ENCODE data around the gene JMJD1C.

The JMJD1C gene

GRCh38 chr10:63175534-63175933 is 290.2 kb downstream of the JMJD1C start:
- no peak overlapping the region for H4K8ac ChIP-seq (ENCODE audit: low read length)
- no peak for DNase-seq
- H3K18ac ChIP-seq (ENCODE audit: low read depth in 1 of 2, low read length in 2 of 2): no peak overlapping the region
- no peak overlapping the region for H3K4ac ChIP-seq (ENCODE audit: low read depth in 1 of 2, low read length in 2 of 2)
- H3K27ac ChIP-seq (ENCODE audit: low read length, poor library complexity, severe bottlenecking): no peak overlapping the region
- H3K4me1 ChIP-seq (ENCODE audit: control insufficient read depth, insufficient read depth, low read depth, low read length): no peaks in the 10 kb centered on the region
- H2AK5ac ChIP-seq (ENCODE audit: low read length, severe bottlenecking): no peak overlapping the region
- H3K14ac ChIP-seq (ENCODE audit: low read length in 2 of 2): no peak overlapping the region
- no peak overlapping the region for H3K4me2 ChIP-seq (ENCODE audit: low read length, poor library complexity, severe bottlenecking)
- no peak overlapping the region for H2AFZ ChIP-seq (ENCODE audit: low read depth, low read length)
- H3K27me3 ChIP-seq (ENCODE audit: control insufficient read depth in 1 of 2, insufficient read depth in 1 of 2, low read length in 2 of 2): no peaks in the 10 kb centered on the region
- H3K23ac ChIP-seq (ENCODE audit: low read length in 2 of 2): no peak overlapping the region
- H3K9ac ChIP-seq (ENCODE audit: low read length): no peak overlapping the region
- H3K4me3 ChIP-seq (ENCODE audit: insufficient read depth in 1 of 2, low read depth in 1 of 2, low read length in 2 of 2): no peak overlapping the region
- no peaks in the 10 kb centered on the region for H3K9me3 ChIP-seq (ENCODE audit: control insufficient read depth, low read length)
- WGBS: no CpG with 5 or more reads among the region's 1 CpG
- H2BK120ac ChIP-seq (ENCODE audit: low read depth, low read length): no peak overlapping the region
- H3K79me1 ChIP-seq (replicated peaks; ENCODE audit: low read length, poor library complexity, severe bottlenecking): peaks cover 22% of the 10 kb centered on the region
- H2BK12ac ChIP-seq (ENCODE audit: low read length in 2 of 2): no peak overlapping the region
- H4K91ac ChIP-seq (ENCODE audit: low read length): no peak overlapping the region
- H2BK15ac ChIP-seq (ENCODE audit: low read depth, poor library complexity, severe bottlenecking): no peak overlapping the region
- H2BK5ac ChIP-seq (ENCODE audit: low read depth, low read length, poor library complexity, severe bottlenecking): no peak overlapping the region
- peaks cover 20 to 98% of the 10 kb centered on the region in 2 experiments for H3K36me3 ChIP-seq (ENCODE audit: control insufficient read depth in 1 of 2, insufficient read depth in 2 of 2, low read depth in 1 of 2, low read length in 2 of 2)

DNA sequence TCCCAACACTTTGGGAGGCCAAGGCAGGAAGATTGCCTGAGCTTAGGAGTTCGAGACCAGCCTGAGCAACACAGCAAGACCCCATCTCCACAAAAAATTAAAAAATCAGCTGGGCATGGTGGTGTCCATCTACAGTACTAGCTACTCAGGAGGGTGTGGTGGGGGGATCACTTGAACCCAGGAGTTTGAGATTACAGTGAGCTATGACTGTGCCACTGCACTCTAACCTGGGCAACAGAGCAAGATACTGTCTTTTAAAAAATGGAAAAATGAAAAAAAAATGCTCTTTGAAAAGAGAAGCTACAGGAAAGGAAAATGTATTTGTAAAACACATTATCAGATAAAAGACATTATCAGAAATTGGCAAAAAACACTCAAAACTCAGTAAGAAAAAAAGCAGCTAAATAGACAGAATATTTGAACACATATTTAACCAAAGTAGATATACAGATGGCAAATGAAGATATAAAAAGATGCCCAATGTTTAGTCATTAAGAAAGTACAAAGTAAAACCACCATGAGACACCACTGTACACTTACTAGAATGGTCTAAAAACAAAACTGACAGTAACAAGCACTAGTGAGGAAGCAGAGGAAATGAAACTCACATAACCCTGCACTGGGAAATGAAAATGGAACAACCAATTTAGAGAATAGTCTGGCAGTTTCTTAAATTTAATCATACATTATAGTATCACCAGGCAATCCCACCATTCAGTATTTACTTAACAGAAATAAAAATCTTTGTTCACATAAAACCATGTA is 292.1 kb downstream of the JMJD1C start:
- Histone ChIP-seq H3K9ac (ENCODE audit: low read length) (no peak overlapping the region), H2BK12ac (ENCODE audit: low read length in 2 of 2) (no peak overlapping the region), H2AK5ac (ENCODE audit: low read length, severe bottlenecking) (no peak overlapping the region), H3K4ac (ENCODE audit: low read depth in 1 of 2, low read length in 2 of 2) (no peak overlapping the region), H3K36me3 (ENCODE audit: control insufficient read depth in 1 of 2, insufficient read depth in 2 of 2, low read depth in 1 of 2, low read length in 2 of 2) (peaks cover 14 to 100% of the 10 kb centered on the region in 2 experiments), H4K8ac (ENCODE audit: low read length) (no peak overlapping the region), H2AFZ (ENCODE audit: low read depth, low read length) (no peak overlapping the region), H3K18ac (ENCODE audit: low read depth in 1 of 2, low read length in 2 of 2) (no peak overlapping the region), H3K14ac (ENCODE audit: low read length in 2 of 2) (no peak overlapping the region), H3K79me1 (replicated peaks; ENCODE audit: low read length, poor library complexity, severe bottlenecking) (peaks cover 20% of the 10 kb centered on the region), H3K4me3 (ENCODE audit: insufficient read depth in 1 of 2, low read depth in 1 of 2, low read length in 2 of 2) (no peak overlapping the region), H3K23ac (ENCODE audit: low read length in 2 of 2) (no peak overlapping the region), H3K27ac (ENCODE audit: low read length, poor library complexity, severe bottlenecking) (no peak overlapping the region), H2BK120ac (ENCODE audit: low read depth, low read length) (no peak overlapping the region), H3K4me2 (ENCODE audit: low read length, poor library complexity, severe bottlenecking) (no peak overlapping the region), H3K9me3 (ENCODE audit: control insufficient read depth, low read length) (no peaks in the 10 kb centered on the region), H2BK5ac (ENCODE audit: low read depth, low read length, poor library complexity, severe bottlenecking) (peak overlapping the region; percentile 31), H2BK15ac (ENCODE audit: low read depth, poor library complexity, severe bottlenecking) (no peak overlapping the region), H3K27me3 (ENCODE audit: control insufficient read depth in 1 of 2, insufficient read depth in 1 of 2, low read length in 2 of 2) (no peaks in the 10 kb centered on the region), H3K4me1 (ENCODE audit: control insufficient read depth, insufficient read depth, low read depth, low read length) (no peaks in the 10 kb centered on the region), H4K91ac (ENCODE audit: low read length) (no peak overlapping the region)
- no peak for DNase-seq
- no CpG with 5 or more reads among the region's 1 CpG for WGBS

DNA sequence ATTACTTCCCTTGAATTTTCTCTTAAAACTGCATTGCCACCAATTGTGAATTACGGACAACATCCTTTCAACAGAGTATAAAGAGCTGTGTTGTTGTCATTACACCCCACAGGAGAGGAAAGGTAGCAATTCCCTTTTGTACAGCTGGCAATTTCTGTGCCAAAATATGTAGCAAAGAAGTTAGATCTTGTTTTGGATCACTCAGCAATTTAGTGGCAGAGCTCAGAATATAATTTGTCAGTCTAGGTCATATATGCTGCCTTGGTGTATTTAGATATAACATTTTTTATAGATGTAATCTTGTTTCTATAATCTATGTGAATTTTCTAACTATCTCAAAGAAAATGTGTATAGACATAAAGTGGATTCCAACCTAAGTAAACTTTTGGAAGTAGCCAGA is 293.9 kb downstream of the JMJD1C start:
- no peak overlapping the region for H3K14ac ChIP-seq (ENCODE audit: low read length in 2 of 2)
- peaks cover 19% of the 10 kb centered on the region for H3K79me1 ChIP-seq (replicated peaks; ENCODE audit: low read length, poor library complexity, severe bottlenecking)
- no peak overlapping the region for H2AFZ ChIP-seq (ENCODE audit: low read depth, low read length)
- no peak overlapping the region for H3K4me3 ChIP-seq (ENCODE audit: insufficient read depth in 1 of 2, low read depth in 1 of 2, low read length in 2 of 2)
- H3K36me3 ChIP-seq (ENCODE audit: control insufficient read depth in 1 of 2, insufficient read depth in 2 of 2, low read depth in 1 of 2, low read length in 2 of 2): peaks cover 10 to 98% of the 10 kb centered on the region in 2 experiments
- no peak overlapping the region for H3K9ac ChIP-seq (ENCODE audit: low read length)
- DNase-seq: no peak
- H2BK15ac ChIP-seq (ENCODE audit: low read depth, poor library complexity, severe bottlenecking): no peak overlapping the region
- no peak overlapping the region for H4K91ac ChIP-seq (ENCODE audit: low read length)
- H3K4ac ChIP-seq (ENCODE audit: low read depth in 1 of 2, low read length in 2 of 2): no peak overlapping the region
- H3K9me3 ChIP-seq (ENCODE audit: control insufficient read depth, low read length): no peaks in the 10 kb centered on the region
- H2BK12ac ChIP-seq (ENCODE audit: low read length in 2 of 2): no peak overlapping the region
- no peak overlapping the region for H3K4me2 ChIP-seq (ENCODE audit: low read length, poor library complexity, severe bottlenecking)
- H2AK5ac ChIP-seq (ENCODE audit: low read length, severe bottlenecking): no peak overlapping the region
- H3K27me3 ChIP-seq (ENCODE audit: control insufficient read depth in 1 of 2, insufficient read depth in 1 of 2, low read length in 2 of 2): no peaks in the 10 kb centered on the region
- no peak overlapping the region for H3K18ac ChIP-seq (ENCODE audit: low read depth in 1 of 2, low read length in 2 of 2)
- H4K8ac ChIP-seq (ENCODE audit: low read length): no peak overlapping the region
- no peak overlapping the region for H2BK120ac ChIP-seq (ENCODE audit: low read depth, low read length)
- no peak overlapping the region for H3K27ac ChIP-seq (ENCODE audit: low read length, poor library complexity, severe bottlenecking)
- H3K23ac ChIP-seq (ENCODE audit: low read length in 2 of 2): no peak overlapping the region
- H2BK5ac ChIP-seq (ENCODE audit: low read depth, low read length, poor library complexity, severe bottlenecking): no peak overlapping the region
- H3K4me1 ChIP-seq (ENCODE audit: control insufficient read depth, insufficient read depth, low read depth, low read length): no peaks in the 10 kb centered on the region
- WGBS: 80% methylated on average over 1 of the region's 1 CpG

GRCh38 chr10:63171255-63171855 is 294.4 kb downstream of the JMJD1C start:
- Histone ChIP-seq H2BK15ac (ENCODE audit: low read depth, poor library complexity, severe bottlenecking) (no peak overlapping the region), H3K4ac (ENCODE audit: low read depth in 1 of 2, low read length in 2 of 2) (no peak overlapping the region), H3K36me3 (ENCODE audit: control insufficient read depth in 1 of 2, insufficient read depth in 2 of 2, low read depth in 1 of 2, low read length in 2 of 2) (peaks cover 10 to 95% of the 10 kb centered on the region in 2 experiments), H2BK120ac (ENCODE audit: low read depth, low read length) (no peak overlapping the region), H3K9ac (ENCODE audit: low read length) (no peak overlapping the region), H3K4me2 (ENCODE audit: low read length, poor library complexity, severe bottlenecking) (no peak overlapping the region), H2BK12ac (ENCODE audit: low read length in 2 of 2) (no peak overlapping the region), H4K91ac (ENCODE audit: low read length) (no peak overlapping the region), H3K14ac (ENCODE audit: low read length in 2 of 2) (no peak overlapping the region), H3K79me1 (replicated peaks; ENCODE audit: low read length, poor library complexity, severe bottlenecking) (peaks cover 19% of the 10 kb centered on the region), H2BK5ac (ENCODE audit: low read depth, low read length, poor library complexity, severe bottlenecking) (no peak overlapping the region), H3K27me3 (ENCODE audit: control insufficient read depth in 1 of 2, insufficient read depth in 1 of 2, low read length in 2 of 2) (no peaks in the 10 kb centered on the region), H3K4me3 (ENCODE audit: insufficient read depth in 1 of 2, low read depth in 1 of 2, low read length in 2 of 2) (no peak overlapping the region), H2AFZ (ENCODE audit: low read depth, low read length) (no peak overlapping the region), H3K27ac (ENCODE audit: low read length, poor library complexity, severe bottlenecking) (no peak overlapping the region), H4K8ac (ENCODE audit: low read length) (no peak overlapping the region), H3K18ac (ENCODE audit: low read depth in 1 of 2, low read length in 2 of 2) (no peak overlapping the region), H2AK5ac (ENCODE audit: low read length, severe bottlenecking) (no peak overlapping the region), H3K23ac (ENCODE audit: low read length in 2 of 2) (no peak overlapping the region), H3K9me3 (ENCODE audit: control insufficient read depth, low read length) (no peaks in the 10 kb centered on the region), H3K4me1 (ENCODE audit: control insufficient read depth, insufficient read depth, low read depth, low read length) (no peaks in the 10 kb centered on the region)
- 100% methylated on average over 1 of the region's 1 CpG for WGBS
- DNase-seq: no peak
